Measurements from ENCODE around the gene FBRSL1. TPM values are rescaled to one million over a fixed set of nuclear protein-coding genes. Genes with fewer than 3 reads are reported as not detected.

FBRSL1 gene
- total RNA-seq, 1 donor from 2014 or later, result 17.1 TPM

DNA sequence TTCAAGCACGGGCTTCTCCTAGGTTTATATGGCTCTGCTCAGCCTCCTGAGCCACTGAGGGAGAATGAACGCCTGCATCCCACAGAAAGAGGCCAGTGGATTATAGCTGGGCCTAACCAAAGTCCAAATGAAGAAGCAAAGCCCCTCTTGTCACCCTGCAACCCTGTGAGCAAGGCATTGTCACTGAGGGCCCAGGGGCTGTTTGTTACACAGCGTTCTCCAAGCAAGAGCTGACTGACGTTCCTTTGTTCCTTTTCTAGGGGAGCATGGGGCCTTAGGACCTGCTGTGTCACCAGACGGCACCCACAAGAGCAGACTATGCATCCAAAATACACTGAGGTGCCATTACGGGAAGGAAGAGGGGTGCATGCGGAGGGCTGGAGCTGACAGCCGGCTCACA lies 4.3 kb upstream of the FBRSL1 start:
- H3K27me3 ChIP-seq (ENCODE audit: control insufficient read depth, insufficient read depth, low read length), result peaks cover 2% of the 10 kb centered on the region
- FAIRE-seq (no peak), DNase-seq (ENCODE audit: low read depth) (no peak)
- no peak for TF ChIP-seq CTCF (IDR thresholded peaks at IDR 0.05; ENCODE audit: insufficient read depth, low read length, severe bottlenecking)
- no peak overlapping the region for H3K4me3 ChIP-seq (ENCODE audit: low read depth, low read length)
- H3K36me3 ChIP-seq (ENCODE audit: control insufficient read depth, insufficient read depth, low read length), result no peaks in the 10 kb centered on the region

- Histone ChIP-seq H3K27me3 (ENCODE audit: control insufficient read depth, insufficient read depth, low read length) (peaks cover 2% of the 10 kb centered on the region), H3K36me3 (ENCODE audit: control insufficient read depth, insufficient read depth, low read length) (no peaks in the 10 kb centered on the region), H3K4me3 (ENCODE audit: low read depth, low read length) (no peak overlapping the region)
- DNase-seq (ENCODE audit: low read depth) (no peak), FAIRE-seq (no peak)
- no peak for TF ChIP-seq CTCF (IDR thresholded peaks at IDR 0.05; ENCODE audit: insufficient read depth, low read length, severe bottlenecking)
Measured at GRCh38 chr12:132486168-132486567, 3.8 kb upstream of the FBRSL1 start.

DNA sequence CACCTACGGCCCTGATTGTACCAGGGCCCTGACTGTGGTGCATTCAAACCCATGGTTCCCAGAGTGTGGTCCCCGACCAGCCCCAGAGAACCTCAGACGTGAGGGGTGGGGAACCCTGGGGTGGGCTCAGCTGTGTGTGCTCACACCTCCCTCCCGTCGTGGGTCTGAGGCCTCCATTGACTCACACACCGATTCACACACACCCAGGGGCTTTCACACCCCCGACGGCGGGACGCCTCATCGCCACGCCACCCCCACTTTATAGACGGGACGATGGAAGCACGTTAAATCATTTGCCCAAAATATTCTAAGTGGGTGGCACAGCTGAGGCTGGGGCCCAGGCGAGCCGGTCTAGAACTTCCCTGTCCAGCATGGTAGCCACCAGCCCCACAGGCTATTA lies 3.4 kb upstream of the FBRSL1 start:
- DNase-seq (ENCODE audit: low read depth), result no peak
- Histone ChIP-seq H3K4me3 (ENCODE audit: low read depth, low read length) (no peak overlapping the region), H3K36me3 (ENCODE audit: control insufficient read depth, insufficient read depth, low read length) (no peaks in the 10 kb centered on the region), H3K27me3 (ENCODE audit: control insufficient read depth, insufficient read depth, low read length) (peaks cover 2% of the 10 kb centered on the region)
- no peak for TF ChIP-seq CTCF (IDR thresholded peaks at IDR 0.05; ENCODE audit: insufficient read depth, low read length, severe bottlenecking)
- no peak for FAIRE-seq

DNA sequence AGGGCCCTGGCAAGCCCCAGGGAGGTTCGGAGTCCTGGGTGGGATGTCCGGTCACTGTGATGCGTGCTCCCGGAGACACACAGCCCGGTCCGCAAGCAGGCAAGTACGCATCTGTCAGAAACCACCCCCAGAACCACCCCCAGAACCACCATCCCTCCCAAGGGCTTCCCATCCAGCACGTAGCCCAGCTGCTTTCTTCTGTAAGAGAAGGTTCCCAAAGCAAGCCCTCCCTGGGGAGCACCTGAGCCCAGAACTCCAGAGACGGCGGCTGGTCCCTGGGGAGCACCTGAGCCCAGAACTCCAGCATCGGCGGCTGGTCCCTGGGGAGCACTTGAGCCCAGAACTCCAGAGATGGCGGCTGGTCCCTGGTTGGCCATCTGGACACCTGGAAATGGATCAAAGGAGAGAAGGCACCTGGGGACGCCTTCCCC lies 2.6 kb upstream of the FBRSL1 start:
- H3K36me3 ChIP-seq (ENCODE audit: control insufficient read depth, insufficient read depth, low read length), result no peaks in the 10 kb centered on the region
- no peak for FAIRE-seq
- DNase-seq (ENCODE audit: low read depth), result no peak
- no peak for TF ChIP-seq CTCF (IDR thresholded peaks at IDR 0.05; ENCODE audit: insufficient read depth, low read length, severe bottlenecking)
- peaks cover 2% of the 10 kb centered on the region for H3K27me3 ChIP-seq (ENCODE audit: control insufficient read depth, insufficient read depth, low read length)
- no peak overlapping the region for H3K4me3 ChIP-seq (ENCODE audit: low read depth, low read length)

DNA sequence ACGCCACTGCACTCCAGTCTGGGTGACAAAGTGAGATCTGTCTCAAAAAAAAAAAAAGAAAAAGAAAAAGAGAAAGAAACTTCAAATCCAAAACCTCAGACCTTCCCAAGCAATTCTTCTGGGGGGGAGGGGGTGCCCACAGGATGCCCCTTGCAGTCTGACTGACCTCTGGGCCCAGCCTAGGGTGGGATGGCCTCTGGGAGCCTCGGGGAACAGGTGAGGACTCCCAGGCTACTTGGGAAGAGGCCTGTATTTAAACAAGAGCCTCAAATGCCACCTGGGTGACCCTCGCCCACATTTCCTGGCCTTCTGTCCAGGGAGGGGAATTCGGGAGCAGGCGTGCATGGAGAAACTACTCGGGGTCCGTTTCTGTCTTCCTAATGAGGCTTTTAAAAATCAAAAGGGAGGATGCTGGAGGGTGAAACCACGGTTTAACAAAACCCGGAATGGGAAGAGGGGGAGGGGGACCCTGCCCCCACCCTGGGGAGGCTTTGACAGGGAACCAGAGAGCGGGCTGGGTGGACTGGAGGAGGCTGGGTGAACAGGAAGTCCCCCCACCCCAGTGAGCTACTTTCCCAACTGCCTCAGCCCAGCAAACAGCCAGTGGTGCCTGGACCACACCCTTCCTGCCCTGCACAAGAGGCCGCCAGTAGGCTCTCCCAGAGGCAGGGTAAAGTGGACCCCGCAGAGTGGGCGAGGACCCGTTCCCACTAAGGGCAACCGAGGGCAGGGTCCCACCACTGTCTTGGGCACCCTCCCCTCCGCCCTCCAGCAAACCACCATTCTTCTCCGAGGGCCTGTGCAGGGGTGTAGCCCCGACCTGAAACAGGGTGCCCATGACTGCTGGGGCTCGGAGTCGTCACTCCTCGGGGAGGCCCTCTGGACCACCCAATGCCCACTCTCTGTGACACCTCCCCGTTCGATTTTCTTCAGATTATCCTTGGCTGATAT lies 1.5 kb upstream of the FBRSL1 start:
- TF ChIP-seq CTCF (IDR thresholded peaks at IDR 0.05; ENCODE audit: insufficient read depth, low read length, severe bottlenecking), result no peak
- Histone ChIP-seq H3K4me3 (ENCODE audit: low read depth, low read length) (no peak overlapping the region), H3K27me3 (ENCODE audit: control insufficient read depth, insufficient read depth, low read length) (no peaks in the 10 kb centered on the region), H3K36me3 (ENCODE audit: control insufficient read depth, insufficient read depth, low read length) (no peaks in the 10 kb centered on the region)
- DNase-seq (ENCODE audit: low read depth) (no peak), FAIRE-seq (no peak)
